ENCODE data around the gene GPR132.

- no peak for TF ChIP-seq TAF15 (IDR thresholded peaks at IDR 0.05; ENCODE audit: low read depth, low read length)
- TF ChIP-seq GABPA (tag; conservative IDR thresholded peaks at IDR 0.05; ENCODE audit: low read depth) = no peak
- TF ChIP-seq MEF2A (IDR thresholded peaks at IDR 0.05; ENCODE audit: control insufficient read depth, low read depth, low read length) = no peak
- no peak for TF ChIP-seq ZBTB1 (CRISPR knock-in tag; IDR thresholded peaks at IDR 0.05; ENCODE audit: borderline replicate concordance, low read depth)
- TF ChIP-seq PHF8 (IDR thresholded peaks at IDR 0.05; ENCODE audit: borderline replicate concordance, low read length) = no peak
- no peak for TF ChIP-seq ARID3A (IDR thresholded peaks at IDR 0.05; ENCODE audit: borderline replicate concordance, low read depth, low read length)
- no peak for TF ChIP-seq CHD1 (IDR thresholded peaks at IDR 0.05; ENCODE audit: low read length)
Measured at GRCh38 chr14:105011312-105011990, 53.8 kb downstream of the GPR132 start.

Data from K562 (cell line).